GM18505 (cell line): Measurements from ENCODE around the gene GJB2.

Experiments used
- ATAC-seq: cut with Tn5 transposase; IDR thresholded peaks from one replicate; pipeline ENCODE4 v1.9.1; 2021; ENCODE audit not compliant: unreplicated experiment
- POLR2A ChIP-seq: IDR thresholded peaks from 4 replicates; pipeline ENCODE4 v1.6.1; 2011; ENCODE audit warnings: borderline replicate concordance; ENCODE audit not compliant: insufficient read depth, insufficient read length; ENCODE audit errors: extremely low read depth

The GJB2 gene

DNA sequence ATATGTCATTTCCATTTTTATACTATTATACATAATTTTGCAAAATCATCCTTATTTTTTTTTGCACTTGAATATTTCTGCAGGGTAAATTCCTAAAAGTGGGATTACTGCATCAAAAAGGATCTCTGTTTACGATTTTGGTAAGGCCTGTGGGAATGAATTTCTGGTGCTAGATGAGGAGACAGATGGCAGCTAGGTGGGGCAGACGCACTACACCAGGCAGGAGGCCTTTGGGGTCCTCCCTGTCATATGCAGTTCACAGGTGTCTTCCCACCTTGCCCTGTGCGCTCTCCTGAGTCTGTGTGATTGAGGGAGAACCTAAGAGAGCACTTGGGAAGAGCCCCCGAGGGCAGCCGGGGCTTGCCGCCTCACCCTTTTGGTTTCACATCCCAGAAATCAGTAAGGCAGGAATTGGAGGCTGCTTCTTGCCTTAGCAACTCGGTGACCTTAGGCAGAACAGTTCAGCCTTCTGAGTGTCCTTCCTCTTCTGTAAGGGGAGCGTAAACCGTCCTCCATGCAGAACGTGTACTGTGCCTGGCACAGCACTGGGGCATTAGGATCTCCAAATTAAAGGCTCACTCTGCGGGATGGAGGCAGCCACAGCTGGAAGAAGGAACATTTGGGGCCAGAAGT is 13.4 kb upstream of the GJB2 start:
- TF ChIP-seq POLR2A, result no peak
- no peak for ATAC-seq

DNA sequence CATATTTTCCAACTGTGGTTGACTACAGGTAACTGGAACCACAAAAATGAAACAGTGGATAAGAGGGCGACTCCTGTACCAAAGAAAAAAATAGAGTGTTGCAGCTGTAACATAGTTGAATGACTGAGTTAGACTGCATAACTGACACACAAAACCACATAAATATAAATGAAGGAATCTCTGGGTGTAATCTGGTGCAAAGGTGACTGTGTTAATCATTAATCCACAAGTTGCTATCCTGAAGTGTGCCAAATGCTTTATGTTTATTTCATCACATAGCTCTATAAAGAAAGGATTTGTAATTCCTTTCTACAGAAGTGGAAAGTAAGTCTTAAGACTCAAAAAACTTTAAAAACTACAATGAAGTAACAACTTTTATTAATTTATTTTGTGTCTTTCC is 6.0 kb upstream of the GJB2 start:
- ATAC-seq, result no peak
- no peak for TF ChIP-seq POLR2A

DNA sequence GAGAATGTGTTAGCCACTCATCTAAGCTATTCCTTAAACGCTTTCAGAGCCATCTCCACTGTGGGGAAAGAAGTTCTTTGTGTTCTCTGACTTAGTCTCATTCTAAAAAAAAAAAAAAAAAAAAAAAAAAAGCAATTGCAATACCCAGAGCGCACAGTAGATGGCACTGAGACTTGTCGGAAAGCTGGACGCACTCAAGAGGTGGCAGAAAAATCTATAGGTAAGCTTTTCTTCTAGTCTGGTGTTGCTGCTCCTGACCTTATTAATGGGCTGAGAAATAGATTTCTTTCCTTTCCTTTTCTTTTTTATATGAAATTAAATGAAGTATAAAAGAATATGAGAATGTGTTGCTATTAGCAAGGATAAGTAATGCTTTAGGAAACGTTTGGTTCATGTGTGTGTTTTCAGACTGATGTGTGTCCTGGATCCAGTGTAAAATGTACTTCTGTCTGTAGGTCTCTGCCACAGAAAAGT is 4.7 kb upstream of the GJB2 start:
- no peak for ATAC-seq
- no peak for TF ChIP-seq POLR2A

DNA sequence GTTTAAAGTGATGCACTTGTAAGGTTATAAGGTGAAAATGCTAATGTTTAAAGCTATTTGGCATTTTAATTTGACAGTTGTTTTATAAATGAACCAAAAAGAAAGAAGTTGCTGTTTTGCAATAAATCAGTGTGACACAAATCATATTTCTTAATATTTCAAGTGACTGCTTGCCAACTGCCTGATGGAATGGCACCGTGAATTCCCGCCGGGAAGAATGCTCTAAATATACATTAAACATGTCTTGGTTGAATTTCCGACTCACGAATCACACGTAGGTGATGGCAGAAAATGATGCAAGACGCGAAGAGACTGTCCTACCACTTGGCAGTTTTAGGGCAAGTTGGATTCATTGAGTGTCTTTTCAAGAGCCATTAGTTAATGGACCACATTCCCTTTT is 3.1 kb upstream of the GJB2 start:
- ATAC-seq, result no peak

DNA sequence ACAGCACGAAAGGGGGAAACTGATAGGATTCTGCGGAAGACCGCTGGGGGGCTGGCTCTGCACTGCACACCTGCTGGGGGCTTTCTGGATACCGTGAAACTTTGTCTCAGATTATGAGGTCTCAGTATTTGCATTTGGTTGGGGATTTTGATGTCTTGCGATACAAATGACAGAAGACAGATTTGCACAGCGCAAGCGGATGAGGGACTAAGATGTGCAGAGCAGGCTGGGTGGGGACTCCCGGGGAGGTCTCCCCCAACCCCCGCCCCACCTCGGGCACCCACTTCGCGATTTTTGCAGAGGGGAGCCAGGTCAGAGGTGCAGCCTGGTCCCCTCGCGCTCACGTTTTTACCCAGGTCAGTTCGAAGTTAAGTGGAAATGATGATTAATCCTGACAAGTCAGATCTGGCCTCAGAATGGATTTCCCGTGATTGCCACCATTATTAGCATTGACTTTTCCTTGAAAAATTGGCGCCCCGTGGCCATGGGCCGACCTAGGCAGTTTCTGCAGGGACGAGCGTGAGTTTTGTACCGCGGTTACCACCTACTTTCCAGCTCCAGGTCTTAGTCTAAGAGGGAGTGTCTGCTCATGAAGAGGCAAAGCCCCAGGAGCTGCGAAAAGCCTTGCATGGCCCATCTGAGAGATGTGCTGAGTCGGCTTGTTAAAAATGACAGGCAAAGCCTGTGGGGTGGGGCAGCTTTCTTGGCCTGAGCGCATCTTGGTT is 1.3 kb upstream of the GJB2 start:
- no peak for TF ChIP-seq POLR2A
- ATAC-seq, result no peak

More for the DNA sequence above, 3.1 kb upstream of the GJB2 start:
- TF ChIP-seq POLR2A, result no peak

DNA sequence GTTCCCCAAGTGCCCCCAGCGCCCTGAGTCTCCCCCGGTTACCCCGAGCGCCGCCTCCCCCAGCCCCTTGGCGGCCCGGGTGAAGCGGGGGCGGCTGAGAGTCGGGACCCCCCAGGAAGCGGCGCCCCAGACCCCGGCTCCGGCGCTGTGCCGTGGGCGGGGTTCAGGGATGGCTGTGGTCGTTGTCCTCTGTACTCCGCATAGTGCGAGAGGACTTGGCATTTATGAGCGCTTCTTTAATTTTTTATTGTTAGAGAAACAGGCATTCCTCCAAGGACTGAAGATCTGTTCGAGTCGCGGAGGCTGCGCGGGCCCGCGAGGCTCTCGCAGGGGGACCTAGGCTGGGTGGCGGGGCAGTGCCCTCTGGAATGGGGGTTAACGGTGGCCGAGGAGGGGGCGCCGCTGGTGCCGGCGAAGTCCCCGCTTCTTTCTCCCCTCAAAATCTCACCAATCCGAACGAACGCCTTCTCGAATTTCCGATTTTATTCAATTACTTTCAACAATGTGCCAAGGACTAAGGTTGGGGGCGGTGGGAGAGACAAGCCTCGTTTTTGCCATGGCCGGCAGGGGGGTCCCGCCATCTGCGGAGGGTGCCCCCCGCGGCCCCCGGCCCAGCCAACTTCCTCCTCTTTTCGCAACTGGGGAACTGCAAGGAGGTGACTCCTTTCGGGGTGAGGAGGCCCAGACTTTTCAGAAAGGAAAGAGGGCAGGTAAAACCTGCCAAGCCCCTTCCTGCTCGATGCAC is 596 bp upstream of the GJB2 start:
- TF ChIP-seq POLR2A, result no peak
- no peak for ATAC-seq

DNA sequence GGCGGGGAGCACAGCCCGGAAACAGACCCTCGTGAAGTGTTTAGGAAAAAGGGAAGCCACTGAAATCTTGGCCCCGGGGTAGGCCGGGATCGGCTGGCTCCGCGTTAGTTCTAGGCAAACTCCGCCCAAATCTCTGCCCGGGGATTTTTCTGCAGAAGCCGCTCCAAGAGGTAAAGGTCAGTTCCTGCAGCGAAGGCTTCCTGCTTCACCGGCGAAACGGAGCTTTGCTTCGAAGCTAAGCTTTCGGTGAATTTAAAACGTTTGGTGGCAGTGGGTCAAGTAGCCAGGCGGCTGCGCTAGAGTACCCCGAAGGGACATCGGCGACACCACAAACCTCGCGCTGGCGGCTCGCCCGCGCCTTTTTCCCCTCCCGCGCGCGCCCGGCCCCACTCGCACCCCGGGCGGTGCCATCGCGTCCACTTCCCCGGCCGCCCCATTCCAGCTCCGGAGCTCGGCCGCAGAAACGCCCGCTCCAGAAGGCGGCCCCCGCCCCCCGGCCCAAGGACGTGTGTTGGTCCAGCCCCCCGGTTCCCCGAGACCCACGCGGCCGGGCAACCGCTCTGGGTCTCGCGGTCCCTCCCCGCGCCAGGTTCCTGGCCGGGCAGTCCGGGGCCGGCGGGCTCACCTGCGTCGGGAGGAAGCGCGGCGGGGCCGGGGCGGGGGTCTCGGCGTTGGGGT is 441 bp downstream of the GJB2 start:
- no peak for TF ChIP-seq POLR2A
- no peak for ATAC-seq

DNA sequence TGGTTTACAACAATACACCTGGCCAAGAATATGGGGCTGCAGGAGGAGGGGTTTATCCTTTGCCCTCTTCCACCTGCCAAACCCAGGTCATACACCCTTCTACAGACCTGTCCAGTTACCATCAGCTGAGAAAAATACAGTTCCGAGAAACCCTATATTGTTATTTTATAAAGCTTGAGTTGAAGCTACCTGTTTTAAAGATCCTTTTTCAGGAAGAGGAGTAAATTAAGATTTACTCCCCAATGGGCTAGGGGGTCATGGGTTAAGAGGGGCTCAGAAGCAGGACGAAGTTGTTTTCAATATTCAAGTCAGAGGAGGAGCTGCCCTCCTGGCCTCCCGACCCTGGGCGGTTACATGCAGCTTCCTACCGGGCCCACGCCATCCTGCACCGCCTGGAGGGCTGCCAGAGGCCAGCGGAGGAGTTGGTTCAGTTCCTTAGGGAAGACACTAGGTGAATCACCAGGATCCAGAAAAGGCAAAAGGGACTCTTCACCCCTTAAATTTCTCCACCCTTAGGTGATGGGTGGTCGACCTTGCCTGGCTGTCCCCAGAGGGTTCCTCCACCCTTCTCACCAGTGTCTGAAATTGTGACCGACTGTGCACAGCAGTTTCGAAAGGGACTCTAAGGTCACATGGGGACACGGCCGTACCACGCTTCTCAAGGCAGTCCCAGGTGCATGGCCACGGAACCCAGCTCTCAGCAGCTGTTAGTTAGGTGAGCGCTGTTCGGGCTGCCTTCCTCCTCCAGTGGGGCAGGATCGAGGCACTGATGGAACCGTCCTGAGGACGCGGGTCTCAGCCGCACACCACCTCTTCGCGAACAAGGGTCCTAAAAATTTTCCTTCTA is 1.2 kb downstream of the GJB2 start:
- no peak for ATAC-seq

DNA sequence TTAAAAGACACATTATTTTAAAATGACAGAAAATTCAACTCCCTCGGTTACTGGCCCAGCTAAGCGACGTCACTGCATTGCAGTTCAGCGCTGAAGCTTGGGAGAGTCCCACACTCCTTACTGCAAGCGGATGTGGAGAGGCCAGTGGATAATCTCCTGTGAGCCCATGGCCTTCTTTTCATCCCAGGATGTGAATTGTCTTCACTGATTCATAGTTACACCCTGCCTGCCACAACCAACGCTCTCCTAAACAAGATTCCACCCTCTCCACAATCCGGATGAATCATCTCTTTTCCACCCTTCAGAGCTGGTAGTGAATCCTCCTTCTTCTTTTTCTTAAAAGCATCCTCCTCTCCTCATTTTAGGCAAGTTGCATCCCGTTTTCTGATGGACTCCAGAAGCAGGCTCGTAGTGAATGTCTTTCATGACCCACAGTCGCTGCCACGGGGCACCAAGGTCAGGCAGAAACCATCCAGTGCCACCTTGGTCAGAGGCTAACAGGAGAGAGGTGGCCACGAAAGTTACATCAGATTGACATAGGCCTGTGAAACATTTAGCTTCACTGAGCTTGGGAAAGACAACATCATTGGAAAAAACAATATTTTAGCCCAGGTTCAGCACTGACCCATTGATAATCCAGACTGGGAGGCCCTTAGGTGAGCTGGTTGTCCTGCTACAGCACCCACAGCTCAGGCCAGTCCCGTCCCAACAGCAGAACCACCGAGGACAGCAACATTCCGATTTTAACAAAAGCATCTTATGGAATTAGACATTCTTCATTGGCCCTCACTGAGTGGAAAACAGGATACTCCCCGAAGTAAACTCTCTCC is 2.0 kb downstream of the GJB2 start:
- ATAC-seq, result no peak
- no peak for TF ChIP-seq POLR2A

More for the DNA sequence above, 1.2 kb downstream of the GJB2 start:
- TF ChIP-seq POLR2A, result no peak

DNA sequence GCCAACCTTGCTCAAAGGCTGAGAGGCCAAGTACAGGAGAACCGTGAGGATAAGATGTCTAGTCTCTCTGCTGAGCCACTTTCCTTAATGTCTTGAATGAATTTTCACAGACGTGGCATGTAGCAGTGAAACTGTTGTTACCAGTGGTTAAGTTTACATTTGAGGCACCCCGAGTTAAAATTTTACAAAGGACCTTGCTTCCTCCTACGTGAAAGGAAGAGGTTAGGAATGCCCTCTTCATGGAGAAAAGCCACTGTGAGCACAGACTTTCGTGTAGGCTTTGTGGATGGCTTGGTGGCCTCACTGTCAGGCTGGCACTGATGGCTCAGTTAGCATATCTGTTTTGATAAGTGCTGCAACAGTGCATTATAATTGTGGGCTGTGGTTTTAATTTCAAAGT is 2.7 kb downstream of the GJB2 start:
- ATAC-seq, result no peak
- TF ChIP-seq POLR2A, result no peak

DNA sequence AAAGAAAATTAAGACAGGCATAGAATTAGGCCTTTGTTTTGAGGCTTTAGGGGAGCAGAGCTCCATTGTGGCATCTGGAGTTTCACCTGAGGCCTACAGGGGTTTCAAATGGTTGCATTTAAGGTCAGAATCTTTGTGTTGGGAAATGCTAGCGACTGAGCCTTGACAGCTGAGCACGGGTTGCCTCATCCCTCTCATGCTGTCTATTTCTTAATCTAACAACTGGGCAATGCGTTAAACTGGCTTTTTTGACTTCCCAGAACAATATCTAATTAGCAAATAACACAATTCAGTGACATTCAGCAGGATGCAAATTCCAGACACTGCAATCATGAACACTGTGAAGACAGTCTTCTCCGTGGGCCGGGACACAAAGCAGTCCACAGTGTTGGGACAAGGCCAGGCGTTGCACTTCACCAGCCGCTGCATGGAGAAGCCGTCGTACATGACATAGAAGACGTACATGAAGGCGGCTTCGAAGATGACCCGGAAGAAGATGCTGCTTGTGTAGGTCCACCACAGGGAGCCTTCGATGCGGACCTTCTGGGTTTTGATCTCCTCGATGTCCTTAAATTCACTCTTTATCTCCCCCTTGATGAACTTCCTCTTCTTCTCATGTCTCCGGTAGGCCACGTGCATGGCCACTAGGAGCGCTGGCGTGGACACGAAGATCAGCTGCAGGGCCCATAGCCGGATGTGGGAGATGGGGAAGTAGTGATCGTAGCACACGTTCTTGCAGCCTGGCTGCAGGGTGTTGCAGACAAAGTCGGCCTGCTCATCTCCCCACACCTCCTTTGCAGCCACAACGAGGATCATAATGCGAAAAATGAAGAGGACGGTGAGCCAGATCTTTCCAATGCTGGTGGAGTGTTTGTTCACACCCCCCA is 3.8 kb downstream of the GJB2 start:
- ATAC-seq, result no peak
- TF ChIP-seq POLR2A, result no peak
